IMR-90 (cell line): ENCODE results near the gene STAC. TPM values are rescaled to one million over a fixed set of nuclear protein-coding genes. Genes with fewer than 3 reads are reported as not detected.

Source experiments
- ATAC-seq: fragments of 200-7000 bp; cut with Tn5 transposase; 2 replicates; pipeline ENCODE4 v1.9.1; 2020; ENCODE audit warnings: low read depth, mild to moderate bottlenecking, moderate library complexity
- BruUV-seq: library from RNA; stranded (reverse); fragments of 400-500 nt; replicated peaks from 2 replicates; lab custom pipeline; 2021; lab: Mats Ljungman, UMichigan
- CTCF ChIA-PET: fragments of 300-600 bp; formaldehyde crosslinking; extraction: SDS; loops from one replicate; lab custom pipeline; 2021; ENCODE audit warnings: antibody characterized with exemption; lab: Yijun Ruan, JAX
- POLR2A ChIA-PET: fragments of 300-600 bp; sonication (Branson Sonifier 250); formaldehyde crosslinking; loops from one replicate; lab custom pipeline; 2022; ENCODE audit warnings: antibody characterized with exemption; ENCODE audit not compliant: unreplicated experiment; lab: Charles Lee
- DNase-seq: peaks from one replicate; pipeline ENCODE4 v3.0.0; 2013
- H2AFZ ChIP-seq: replicated peaks from 2 replicates; pipeline ENCODE3; 2013; ENCODE audit warnings: low read length, mild to moderate bottlenecking; ENCODE audit not compliant: poor library complexity
- H2AK5ac ChIP-seq: 2 replicates; pipeline ENCODE4 v1.6.1; 2013; ENCODE audit warnings: low read depth, low read length, inconsistent platforms
- H2AK9ac ChIP-seq: replicated peaks from 2 replicates; pipeline ENCODE3; 2013; ENCODE audit warnings: mild to moderate bottlenecking, low read depth, low read length, moderate library complexity; ENCODE audit not compliant: poor library complexity
- H2BK120ac ChIP-seq: 2 replicates; pipeline ENCODE4 v1.6.1; 2013; ENCODE audit warnings: low read depth, low read length, inconsistent platforms
- H2BK15ac ChIP-seq: 3 replicates; pipeline ENCODE4 v1.6.1; 2013; ENCODE audit warnings: low read depth, low read length, inconsistent platforms
- H2BK20ac ChIP-seq: 2 replicates; pipeline ENCODE4 v1.6.1; 2013; ENCODE audit warnings: low read depth, mild to moderate bottlenecking, inconsistent platforms, low read length, moderate library complexity
- H2BK5ac ChIP-seq: 2 replicates; pipeline ENCODE4 v1.6.1; 2013; ENCODE audit warnings: mild to moderate bottlenecking, low read depth, low read length, inconsistent platforms; ENCODE audit not compliant: poor library complexity, severe bottlenecking
- H3K14ac ChIP-seq: replicated peaks from 2 replicates; pipeline ENCODE4 v1.6.1; 2013; ENCODE audit warnings: low read depth, low read length, inconsistent platforms
- H3K18ac ChIP-seq: 2 replicates; pipeline ENCODE4 v1.6.1; 2013; ENCODE audit warnings: low read depth, low read length, control low read depth
- H3K23ac ChIP-seq: 2 replicates; pipeline ENCODE4 v1.6.1; 2013; ENCODE audit warnings: low read depth, low read length, inconsistent platforms
- H3K27ac ChIP-seq: 2 replicates; pipeline ENCODE4 v1.5.1; 2013; ENCODE audit warnings: mild to moderate bottlenecking, control low read depth, low read length; ENCODE audit not compliant: insufficient read depth
- H3K27me3 ChIP-seq: 2 replicates; pipeline ENCODE4 v1.6.1; 2013; ENCODE audit warnings: low read length; ENCODE audit not compliant: control insufficient read depth, insufficient read depth
- H3K36me3 ChIP-seq: 2 replicates; pipeline ENCODE4 v1.6.1; 2013; ENCODE audit warnings: low read length, mixed read lengths; ENCODE audit not compliant: control insufficient read depth, insufficient read depth
- H3K4ac ChIP-seq: 2 replicates; pipeline ENCODE4 v1.6.1; 2013; ENCODE audit warnings: low read depth, low read length, inconsistent platforms
- H3K4me1 ChIP-seq: 2 replicates; pipeline ENCODE4 v1.6.1; 2013; ENCODE audit warnings: low read length, mixed read lengths; ENCODE audit not compliant: control insufficient read depth, insufficient read depth
- H3K4me2 ChIP-seq: 2 replicates; pipeline ENCODE4 v1.6.1; 2013; ENCODE audit warnings: low read depth, mild to moderate bottlenecking, control low read depth, low read length, moderate library complexity
- H3K4me3 ChIP-seq: 2 replicates; pipeline ENCODE4 v1.5.1; 2013; ENCODE audit warnings: low read depth, mild to moderate bottlenecking, control low read depth, low read length, moderate library complexity; ENCODE audit not compliant: insufficient read depth
- H3K56ac ChIP-seq: 2 replicates; pipeline ENCODE4 v1.6.1; 2013; ENCODE audit warnings: low read length, inconsistent platforms; ENCODE audit not compliant: insufficient read depth; ENCODE audit errors: extremely low read depth
- H3K79me1 ChIP-seq, 2 experiments: 2 replicates each; pipeline ENCODE4 v1.6.1; 2013; ENCODE audit warnings: low read length in 2 of 2, inconsistent platforms in 1 of 2, low read depth in 1 of 2
- H3K9ac ChIP-seq: 2 replicates; pipeline ENCODE4 v1.6.1; 2013; ENCODE audit warnings: low read depth, low read length, control low read depth
- H3K9me1 ChIP-seq: 2 replicates; pipeline ENCODE4 v1.6.1; 2013; ENCODE audit warnings: low read length, inconsistent platforms; ENCODE audit not compliant: insufficient read depth
- H3K9me3 ChIP-seq: 2 replicates; pipeline ENCODE4 v1.6.1; 2013; ENCODE audit warnings: low read length; ENCODE audit not compliant: control insufficient read depth, insufficient read depth
- H4K20me1 ChIP-seq: 2 replicates; pipeline ENCODE4 v1.6.1; 2013; ENCODE audit warnings: low read length, inconsistent platforms; ENCODE audit not compliant: insufficient read depth
- H4K5ac ChIP-seq: 2 replicates; pipeline ENCODE4 v1.6.1; 2013; ENCODE audit warnings: mild to moderate bottlenecking, low read depth, low read length, control low read depth
- H4K8ac ChIP-seq, 2 experiments: 2 replicates each; pipeline ENCODE4 v1.6.1; 2013; ENCODE audit warnings: low read depth in 2 of 2, low read length in 2 of 2, control low read depth in 1 of 2, inconsistent platforms in 1 of 2
- H4K91ac ChIP-seq: 2 replicates; pipeline ENCODE4 v1.6.1; 2013; ENCODE audit warnings: low read depth, low read length, inconsistent platforms; ENCODE audit not compliant: insufficient read depth
- BHLHE40 ChIP-seq: fragments of 150-350 bp; IDR thresholded peaks from 2 replicates; pipeline ENCODE4 v1.6.1; 2016; ENCODE audit warnings: mild to moderate bottlenecking, low read depth, low read length
- CHD1 ChIP-seq: IDR thresholded peaks from 2 replicates; pipeline ENCODE4 v1.6.1; 2012; ENCODE audit warnings: low read depth, low read length, improper control_type of control experiment
- FOS ChIP-seq: fragments of 150-350 bp; IDR thresholded peaks from 2 replicates; pipeline ENCODE4 v1.6.1; 2016; ENCODE audit warnings: low read depth, low read length
- MAFK ChIP-seq: IDR thresholded peaks from 2 replicates; pipeline ENCODE4 v1.6.1; 2012; ENCODE audit warnings: low read depth, low read length, improper control_type of control experiment
- MAZ ChIP-seq: IDR thresholded peaks from 2 replicates; pipeline ENCODE4 v1.6.1; 2012; ENCODE audit warnings: low read depth, mild to moderate bottlenecking, low read length, improper control_type of control experiment, moderate library complexity, borderline replicate concordance
- MXI1 ChIP-seq: IDR thresholded peaks from 2 replicates; pipeline ENCODE4 v1.6.1; 2012; ENCODE audit warnings: low read depth, mild to moderate bottlenecking, low read length, moderate library complexity, borderline replicate concordance
- RAD21 ChIP-seq: IDR thresholded peaks from 2 replicates; pipeline ENCODE4 v1.6.1; 2012; ENCODE audit warnings: low read length, improper control_type of control experiment
- RCOR1 ChIP-seq: IDR thresholded peaks from 2 replicates; pipeline ENCODE4 v1.6.1; 2012; ENCODE audit warnings: mild to moderate bottlenecking, low read length, improper control_type of control experiment; ENCODE audit not compliant: insufficient replicate concordance
- RFX5 ChIP-seq: IDR thresholded peaks from 2 replicates; pipeline ENCODE4 v1.8.0; 2012; ENCODE audit warnings: low read depth, mild to moderate bottlenecking, low read length, moderate library complexity
- SMC3 ChIP-seq: fragments of 150-350 bp; IDR thresholded peaks from 2 replicates; pipeline ENCODE4 v1.6.1; 2016; ENCODE audit warnings: low read depth, mild to moderate bottlenecking, antibody characterized with exemption, low read length, moderate library complexity
- WGBS, 2 experiments: methylation state at CpG; one replicate each; pipeline versions ENCODE4 v1.1.5 to v1.1.7; 2013; ENCODE audit warnings: missing lambda C conversion rate in 2 of 2; ENCODE audit not compliant: insufficient read length in 1 of 2; ENCODE audit errors: extremely low coverage in 2 of 2; 5-methylcytosine and 5-hydroxymethylcytosine counted together
- dilution Hi-C: fragments of 300-500 bp; cut with HindIII; formaldehyde crosslinking; loops from one replicate; pipeline ENCODE4 v1.14.3; 2018; ENCODE audit warnings: low sequenced_read_pairs; ENCODE audit not compliant: unreplicated experiment
- in situ Hi-C: fragments of 300-500 bp; cut with MboI; formaldehyde crosslinking; loops from 3 replicates; pipeline ENCODE4 v1.14.3; 2019; ENCODE audit warnings: low sequenced_read_pairs, inconsistent platforms, mixed read lengths
- intact Hi-C: fragments of 100-400 bp; cut with micrococcal nuclease; formaldehyde crosslinking; loops from 2 replicates; pipeline ENCODE4 v1.10.0; 2022
- polyA plus RNA-seq, 3 experiments: library from polyadenylated mRNA; depleted of rRNA; stranded (reverse); fragments of >200 nt; gene quantifications; 2 replicates each; pipeline ENCODE4 v1.2.3, GENCODE V29; 2012; ENCODE audit warnings: low replicate concordance in 1 of 3
- total RNA-seq: library from RNA; depleted of rRNA; stranded (reverse); fragments of >200 nt; gene quantifications from 2 replicates; pipeline ENCODE4 v1.2.3, GENCODE V29; 2012
- TF ChIP-seq, protein P1 (sequence below): fragments of 150-350 bp; IDR thresholded peaks from 2 replicates; pipeline ENCODE4 v1.6.1; 2017; ENCODE audit warnings: mild to moderate bottlenecking, antibody characterized with exemption, low read length, low read depth
- TF ChIP-seq, protein P2 (sequence below): conservative IDR thresholded peaks from 2 replicates; pipeline ENCODE4 v1.5.1; 2012; ENCODE audit warnings: mild to moderate bottlenecking, low read depth, low read length, improper control_type of control experiment

The STAC gene
- total and polyA plus RNA-seq, 2 of the 4 experiments (the other 2 are of a cell fraction), result 0.19 to 0.36 TPM

DNA sequence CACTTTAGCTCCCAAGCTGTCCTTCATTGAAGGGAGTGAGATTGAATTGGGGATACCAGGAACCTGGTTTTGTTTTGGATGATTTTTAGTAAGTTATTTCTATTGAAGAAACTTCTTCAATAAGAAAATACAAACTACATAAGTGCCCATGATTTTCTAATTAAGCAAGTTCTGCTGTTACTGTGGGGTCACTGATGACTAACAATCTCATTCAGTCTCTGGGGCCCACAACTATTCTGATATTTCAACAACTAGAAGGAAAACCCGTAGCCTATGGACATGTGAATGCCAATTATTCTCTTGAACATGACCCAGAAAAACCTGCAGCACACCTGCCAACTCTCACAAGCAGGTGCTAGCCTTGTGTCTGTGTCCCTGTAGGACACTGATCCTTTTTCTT, 199.4 kb downstream of the STAC start:
- Histone ChIP-seq H2AK9ac (no peak overlapping the region), H2BK120ac (no peak overlapping the region), H3K27ac (no peak overlapping the region), H3K23ac (no peak overlapping the region), H3K9me1 (no peaks in the 10 kb centered on the region), H3K9me3 (no peaks in the 10 kb centered on the region), H3K4me1 (no peaks in the 10 kb centered on the region), H3K4me2 (no peak overlapping the region), H4K91ac (no peak overlapping the region), H2AFZ (no peak overlapping the region), H2BK20ac (no peak overlapping the region), H3K4me3 (no peak overlapping the region), H2BK5ac (no peak overlapping the region), H3K14ac (no peak overlapping the region), H4K5ac (no peak overlapping the region), H4K8ac (no peak overlapping the region), H2AK5ac (no peak overlapping the region), H3K27me3 (no peaks in the 10 kb centered on the region), H3K18ac (no peak overlapping the region), H3K56ac (no peak overlapping the region), H4K20me1 (no peaks in the 10 kb centered on the region), H2BK15ac (no peak overlapping the region), H3K36me3 (no peaks in the 10 kb centered on the region), H3K79me1 (no peaks in the 10 kb centered on the region), H3K4ac (no peak overlapping the region), H3K9ac (no peak overlapping the region)
- dilution Hi-C loops (no loop called here), in situ Hi-C loops (no loop called here), intact Hi-C loops (no loop called here)
- DNase-seq (no peak), ATAC-seq (no peak)
- TF ChIP-seq RFX5 (no peak), BHLHE40 (no peak), MAFK (no peak), RCOR1 (no peak), MXI1 (no peak), CHD1 (no peak), SMC3 (no peak), FOS (no peak), RAD21 (no peak), MAZ (no peak)
- TF ChIP-seq, protein P1, sequence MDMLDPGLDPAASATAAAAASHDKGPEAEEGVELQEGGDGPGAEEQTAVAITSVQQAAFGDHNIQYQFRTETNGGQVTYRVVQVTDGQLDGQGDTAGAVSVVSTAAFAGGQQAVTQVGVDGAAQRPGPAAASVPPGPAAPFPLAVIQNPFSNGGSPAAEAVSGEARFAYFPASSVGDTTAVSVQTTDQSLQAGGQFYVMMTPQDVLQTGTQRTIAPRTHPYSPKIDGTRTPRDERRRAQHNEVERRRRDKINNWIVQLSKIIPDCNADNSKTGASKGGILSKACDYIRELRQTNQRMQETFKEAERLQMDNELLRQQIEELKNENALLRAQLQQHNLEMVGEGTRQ, result no peak
- TF ChIP-seq, protein P2, sequence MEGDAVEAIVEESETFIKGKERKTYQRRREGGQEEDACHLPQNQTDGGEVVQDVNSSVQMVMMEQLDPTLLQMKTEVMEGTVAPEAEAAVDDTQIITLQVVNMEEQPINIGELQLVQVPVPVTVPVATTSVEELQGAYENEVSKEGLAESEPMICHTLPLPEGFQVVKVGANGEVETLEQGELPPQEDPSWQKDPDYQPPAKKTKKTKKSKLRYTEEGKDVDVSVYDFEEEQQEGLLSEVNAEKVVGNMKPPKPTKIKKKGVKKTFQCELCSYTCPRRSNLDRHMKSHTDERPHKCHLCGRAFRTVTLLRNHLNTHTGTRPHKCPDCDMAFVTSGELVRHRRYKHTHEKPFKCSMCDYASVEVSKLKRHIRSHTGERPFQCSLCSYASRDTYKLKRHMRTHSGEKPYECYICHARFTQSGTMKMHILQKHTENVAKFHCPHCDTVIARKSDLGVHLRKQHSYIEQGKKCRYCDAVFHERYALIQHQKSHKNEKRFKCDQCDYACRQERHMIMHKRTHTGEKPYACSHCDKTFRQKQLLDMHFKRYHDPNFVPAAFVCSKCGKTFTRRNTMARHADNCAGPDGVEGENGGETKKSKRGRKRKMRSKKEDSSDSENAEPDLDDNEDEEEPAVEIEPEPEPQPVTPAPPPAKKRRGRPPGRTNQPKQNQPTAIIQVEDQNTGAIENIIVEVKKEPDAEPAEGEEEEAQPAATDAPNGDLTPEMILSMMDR, result no peak
- CTCF ChIA-PET, result no interaction called here
- no CpG with 5 or more reads among the region's 1 CpG for WGBS, 2 experiments
- POLR2A ChIA-PET, result no interaction called here
- no TSS peak for BruUV-seq
